ENCODE measurements around the gene SCRT2. TPM values are rescaled to one million over a fixed set of nuclear protein-coding genes. Genes with fewer than 3 reads are reported as not detected.

The SCRT2 gene
- total RNA-seq, 1 donor from 2014 or later, result not detected

DNA sequence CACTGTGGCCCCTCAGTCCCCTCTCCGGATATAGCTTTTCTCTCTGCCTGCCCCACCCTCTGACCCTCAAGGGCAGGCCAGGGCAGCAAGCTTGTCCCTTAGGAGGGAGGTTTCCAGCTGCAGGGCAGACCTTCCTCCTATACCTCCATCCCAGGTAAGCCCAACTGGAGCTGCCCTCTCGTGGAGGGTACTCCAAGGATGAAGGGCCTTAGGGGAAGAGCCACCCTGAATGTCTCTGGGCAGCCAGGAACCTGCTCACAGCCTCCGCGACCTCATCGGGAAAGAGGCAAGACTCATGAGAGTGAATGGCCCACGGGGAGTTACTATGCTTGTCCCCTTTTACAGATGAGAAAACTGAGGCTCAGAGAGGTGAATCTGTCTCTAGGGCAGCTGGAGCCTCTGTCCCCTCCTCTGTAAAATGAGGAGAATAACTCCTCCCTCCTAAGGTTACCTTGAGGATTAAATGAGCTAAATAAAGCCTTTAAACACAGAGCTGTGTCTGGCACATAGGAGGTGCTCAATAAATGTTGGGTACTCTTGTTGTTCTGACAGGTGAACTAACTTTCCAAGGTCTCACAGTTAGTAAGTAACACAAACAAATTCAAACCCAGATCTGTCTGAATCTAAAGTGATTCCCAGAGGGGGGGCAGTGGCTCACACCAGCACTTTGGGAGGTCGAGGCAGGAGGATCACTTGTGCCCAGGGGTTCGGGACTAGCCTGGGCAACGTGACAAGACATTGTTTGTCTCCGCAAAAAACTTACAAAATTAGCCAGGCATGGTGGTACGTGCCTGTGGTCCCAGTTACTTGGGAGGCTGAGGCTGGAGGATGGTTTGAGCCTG is 34.7 kb downstream of the SCRT2 start:
- Mint-ChIP-seq H3K27ac (peak overlapping the region; percentile 42), H3K36me3 (no peaks in the 10 kb centered on the region), H3K9me3 (peaks cover 6% of the 10 kb centered on the region), H3K4me3 (peak overlapping the region; percentile 6), H3K4me1 (peaks cover 11% of the 10 kb centered on the region), H3K27me3 (ENCODE audit: insufficient read depth, low read depth) (peaks cover 9% of the 10 kb centered on the region)
- H3K4me3 ChIP-seq, result no peak overlapping the region
- H3K27ac ChIP-seq, result no peak overlapping the region
- H3K9ac ChIP-seq, result no peak overlapping the region
- no peaks in the 10 kb centered on the region for H3K36me3 ChIP-seq
- no peaks in the 10 kb centered on the region for H3K9me3 ChIP-seq (ENCODE audit: low read depth)
- peaks cover 31% of the 10 kb centered on the region for H3F3A ChIP-seq (ENCODE audit: low read depth)
- no peak overlapping the region for H2AFZ ChIP-seq (replicated peaks)
- no peaks in the 10 kb centered on the region for H3K4me1 ChIP-seq
- H3K79me2 ChIP-seq (ENCODE audit: low read depth), result no peaks in the 10 kb centered on the region
- no peak overlapping the region for H3K4me2 ChIP-seq
- TF ChIP-seq, protein P1, sequence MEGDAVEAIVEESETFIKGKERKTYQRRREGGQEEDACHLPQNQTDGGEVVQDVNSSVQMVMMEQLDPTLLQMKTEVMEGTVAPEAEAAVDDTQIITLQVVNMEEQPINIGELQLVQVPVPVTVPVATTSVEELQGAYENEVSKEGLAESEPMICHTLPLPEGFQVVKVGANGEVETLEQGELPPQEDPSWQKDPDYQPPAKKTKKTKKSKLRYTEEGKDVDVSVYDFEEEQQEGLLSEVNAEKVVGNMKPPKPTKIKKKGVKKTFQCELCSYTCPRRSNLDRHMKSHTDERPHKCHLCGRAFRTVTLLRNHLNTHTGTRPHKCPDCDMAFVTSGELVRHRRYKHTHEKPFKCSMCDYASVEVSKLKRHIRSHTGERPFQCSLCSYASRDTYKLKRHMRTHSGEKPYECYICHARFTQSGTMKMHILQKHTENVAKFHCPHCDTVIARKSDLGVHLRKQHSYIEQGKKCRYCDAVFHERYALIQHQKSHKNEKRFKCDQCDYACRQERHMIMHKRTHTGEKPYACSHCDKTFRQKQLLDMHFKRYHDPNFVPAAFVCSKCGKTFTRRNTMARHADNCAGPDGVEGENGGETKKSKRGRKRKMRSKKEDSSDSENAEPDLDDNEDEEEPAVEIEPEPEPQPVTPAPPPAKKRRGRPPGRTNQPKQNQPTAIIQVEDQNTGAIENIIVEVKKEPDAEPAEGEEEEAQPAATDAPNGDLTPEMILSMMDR (IDR thresholded peaks at IDR 0.05), result no peak
- TF ChIP-seq EZH2phosphoT487 (IDR thresholded peaks at IDR 0.05), result no peak
- no peak for TF ChIP-seq EZH2 (IDR thresholded peaks at IDR 0.05)
- no peaks in the 10 kb centered on the region for H3K27me3 ChIP-seq
- no peak for DNase-seq (ENCODE audit: low spot score)
- peaks cover 7% of the 10 kb centered on the region for H4K20me1 ChIP-seq (ENCODE audit: low read depth)

DNA sequence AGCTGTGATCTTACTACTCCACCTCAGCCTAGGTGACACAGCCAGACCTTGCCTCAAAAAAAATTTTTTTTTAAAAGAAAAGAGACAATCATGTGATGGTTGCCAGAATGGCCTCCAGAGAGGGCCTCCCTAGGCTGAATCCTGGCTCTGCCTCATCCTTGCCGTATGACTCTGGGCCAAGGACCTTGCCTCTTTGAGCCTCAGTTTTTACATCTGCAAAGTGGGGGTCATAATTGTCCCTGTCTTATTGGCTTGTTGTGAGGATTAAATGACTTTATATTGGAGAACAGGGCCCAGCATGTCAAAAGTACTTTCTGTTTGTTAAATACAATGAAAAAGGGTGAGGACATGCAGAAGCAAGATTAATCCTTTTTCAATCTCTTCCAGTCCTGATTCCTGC is 37.0 kb downstream of the SCRT2 start:
- no peaks in the 10 kb centered on the region for H3K79me2 ChIP-seq (ENCODE audit: low read depth)
- no peak for TF ChIP-seq EZH2 (IDR thresholded peaks at IDR 0.05)
- TF ChIP-seq EZH2phosphoT487 (IDR thresholded peaks at IDR 0.05), result no peak
- TF ChIP-seq, protein P1 (IDR thresholded peaks at IDR 0.05), result no peak
- peaks cover 6% of the 10 kb centered on the region for H3K9me3 Mint-ChIP-seq

DNA sequence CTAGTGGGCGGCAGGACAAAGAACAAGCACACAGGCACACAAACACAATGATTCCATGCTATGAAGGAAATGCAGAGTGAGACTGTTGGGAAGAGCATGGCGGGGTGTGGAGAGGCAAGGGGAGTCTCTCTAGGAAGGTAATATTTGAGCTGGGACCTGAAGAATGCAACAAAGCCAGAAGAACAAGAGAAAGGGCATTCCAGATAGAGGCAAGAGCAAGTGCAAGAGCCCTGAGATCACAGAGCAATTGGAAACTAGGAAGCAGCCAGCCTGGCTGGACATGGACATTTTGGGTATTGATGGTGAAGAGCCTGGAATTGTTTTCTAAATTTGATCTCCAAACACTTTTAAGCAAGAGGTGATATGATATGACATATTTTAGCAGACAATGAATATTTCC is 38.0 kb downstream of the SCRT2 start:
- no peak overlapping the region for H3K4me3 Mint-ChIP-seq

More for the DNA sequence above, 37.0 kb downstream of the SCRT2 start:
- Mint-ChIP-seq H3K36me3 (no peaks in the 10 kb centered on the region), H3K4me3 (no peak overlapping the region), H3K27me3 (ENCODE audit: insufficient read depth, low read depth) (peaks cover 8% of the 10 kb centered on the region), H3K4me1 (peaks cover 8% of the 10 kb centered on the region), H3K27ac (no peak overlapping the region)
- Histone ChIP-seq H3K9me3 (ENCODE audit: low read depth) (no peaks in the 10 kb centered on the region), H3K27me3 (no peaks in the 10 kb centered on the region), H3K4me1 (peaks cover 14% of the 10 kb centered on the region), H3F3A (ENCODE audit: low read depth) (peaks cover 26% of the 10 kb centered on the region), H3K36me3 (no peaks in the 10 kb centered on the region), H3K27ac (no peak overlapping the region), H3K9ac (no peak overlapping the region), H2AFZ (replicated peaks) (no peak overlapping the region), H3K4me2 (no peak overlapping the region), H3K4me3 (no peak overlapping the region), H4K20me1 (ENCODE audit: low read depth) (peaks cover 4% of the 10 kb centered on the region)
- DNase-seq (ENCODE audit: low spot score), result no peak

More for the DNA sequence above, 38.0 kb downstream of the SCRT2 start:
- peaks cover 16% of the 10 kb centered on the region for H3F3A ChIP-seq (ENCODE audit: low read depth)
- H2AFZ ChIP-seq (replicated peaks), result no peak overlapping the region
- H3K4me3 ChIP-seq, result no peak overlapping the region
- no peaks in the 10 kb centered on the region for H3K79me2 ChIP-seq (ENCODE audit: low read depth)
- Mint-ChIP-seq H3K27me3 (ENCODE audit: insufficient read depth, low read depth) (peaks cover 6% of the 10 kb centered on the region), H3K36me3 (no peaks in the 10 kb centered on the region), H3K4me1 (peaks cover 6% of the 10 kb centered on the region), H3K27ac (no peak overlapping the region), H3K9me3 (peaks cover 6% of the 10 kb centered on the region)
- no peaks in the 10 kb centered on the region for H3K36me3 ChIP-seq
- H4K20me1 ChIP-seq (ENCODE audit: low read depth), result no peaks in the 10 kb centered on the region
- H3K27me3 ChIP-seq, result no peaks in the 10 kb centered on the region
- H3K4me2 ChIP-seq, result no peak overlapping the region
- no peak overlapping the region for H3K27ac ChIP-seq
- H3K9me3 ChIP-seq (ENCODE audit: low read depth), result no peaks in the 10 kb centered on the region
- TF ChIP-seq EZH2 (IDR thresholded peaks at IDR 0.05) (no peak), EZH2phosphoT487 (IDR thresholded peaks at IDR 0.05) (no peak)
- TF ChIP-seq, protein P1 (IDR thresholded peaks at IDR 0.05), result no peak
- H3K4me1 ChIP-seq, result peaks cover 17% of the 10 kb centered on the region
- no peak overlapping the region for H3K9ac ChIP-seq
- no peak for DNase-seq (ENCODE audit: low spot score)

All from neural progenitor cell (in vitro differentiated cells).